Measurements from ENCODE around the gene NPLOC4. TPM values are rescaled to one million over a fixed set of nuclear protein-coding genes. Genes with fewer than 3 reads are reported as not detected.

The NPLOC4 gene
- total and polyA plus RNA-seq, 9 of the 15 experiments (the other 6 are each of a cell fraction or from before 2014, with no cell fraction given) = 1.5 to 116 (median 64.5) TPM

- TF ChIP-seq CEBPZ (IDR thresholded peaks at IDR 0.05; ENCODE audit: borderline replicate concordance, low read depth, low read length) (no peak), U2AF2 (optimal IDR thresholded peaks at IDR 0.05; ENCODE audit: low read depth, low read length) (no peak), ARID4B (CRISPR knock-in tag; IDR thresholded peaks at IDR 0.05) (peak; percentile 63; the same call in 1 of the 2 replicates), PCBP1 (IDR thresholded peaks at IDR 0.05; ENCODE audit: low read depth, low read length, poor library complexity, severe bottlenecking) (peak; percentile 75), ZC3H8 (IDR thresholded peaks at IDR 0.05) (no peak), RFX7 (CRISPR knock-in tag; IDR thresholded peaks at IDR 0.05) (no peak), TCF7 (IDR thresholded peaks at IDR 0.05; ENCODE audit: borderline replicate concordance) (no peak), NCOR1 (IDR thresholded peaks at IDR 0.05) (no peak), KLF6 (CRISPR knock-in tag; IDR thresholded peaks at IDR 0.05; ENCODE audit: borderline replicate concordance) (no peak), CTCFL (IDR thresholded peaks at IDR 0.05; ENCODE audit: borderline replicate concordance, insufficient read depth, low read depth, low read length, poor library complexity, severe bottlenecking) (no peak), LCOR (CRISPR knock-in tag; IDR thresholded peaks at IDR 0.05) (no peak), MCM2 (IDR thresholded peaks at IDR 0.05; ENCODE audit: low read depth) (no peak), RBM39 (optimal IDR thresholded peaks at IDR 0.05; ENCODE audit: low read depth, low read length) (no peak), ZBTB17 (CRISPR knock-in tag; IDR thresholded peaks at IDR 0.05) (no peak), ZNF184 (CRISPR knock-in tag; IDR thresholded peaks at IDR 0.05) (no peak), COPS2 (conservative IDR thresholded peaks at IDR 0.05) (no peak), POLR2H (tag; IDR thresholded peaks at IDR 0.05; ENCODE audit: low read depth) (no peak), TCF7L2 (IDR thresholded peaks at IDR 0.05; ENCODE audit: low read depth, low read length) (no peak), RAD51 (IDR thresholded peaks at IDR 0.05; ENCODE audit: borderline replicate concordance, low read depth) (no peak), PHB2 (IDR thresholded peaks at IDR 0.05; ENCODE audit: low read depth) (no peak; the same call in 1 of the 2 replicates)
Measured at GRCh38 chr17:81519284-81520020, 117.5 kb downstream of the NPLOC4 start (continued).

Measured in K562 (cell line).